ENCODE results near the gene STXBP5.

DNA sequence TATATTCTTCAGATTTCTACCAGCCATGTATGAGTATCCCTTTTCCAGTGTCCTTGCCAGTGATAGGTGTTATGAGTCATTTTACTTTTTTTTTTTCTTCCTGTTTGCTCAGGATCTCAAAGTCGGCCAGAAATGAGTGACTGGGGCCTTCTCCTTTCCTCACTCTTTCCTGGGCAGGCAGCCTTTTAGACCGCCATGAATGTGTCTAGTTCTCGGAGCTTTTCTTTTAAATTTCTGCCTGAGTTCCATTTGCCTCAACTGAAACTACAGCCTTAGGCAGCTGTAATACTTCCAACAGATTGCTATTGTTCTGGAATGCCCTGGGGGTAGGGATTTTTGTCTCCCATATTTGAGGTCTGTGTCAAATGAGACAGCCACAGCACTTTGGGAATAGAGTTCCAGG lies 83.7 kb downstream of the STXBP5 start:
- TF ChIP-seq EP300 (IDR thresholded peaks at IDR 0.05; ENCODE audit: borderline replicate concordance in 1 of 2, low read depth in 1 of 2, low read length in 1 of 2) = no peak
- TF ChIP-seq, protein P1, sequence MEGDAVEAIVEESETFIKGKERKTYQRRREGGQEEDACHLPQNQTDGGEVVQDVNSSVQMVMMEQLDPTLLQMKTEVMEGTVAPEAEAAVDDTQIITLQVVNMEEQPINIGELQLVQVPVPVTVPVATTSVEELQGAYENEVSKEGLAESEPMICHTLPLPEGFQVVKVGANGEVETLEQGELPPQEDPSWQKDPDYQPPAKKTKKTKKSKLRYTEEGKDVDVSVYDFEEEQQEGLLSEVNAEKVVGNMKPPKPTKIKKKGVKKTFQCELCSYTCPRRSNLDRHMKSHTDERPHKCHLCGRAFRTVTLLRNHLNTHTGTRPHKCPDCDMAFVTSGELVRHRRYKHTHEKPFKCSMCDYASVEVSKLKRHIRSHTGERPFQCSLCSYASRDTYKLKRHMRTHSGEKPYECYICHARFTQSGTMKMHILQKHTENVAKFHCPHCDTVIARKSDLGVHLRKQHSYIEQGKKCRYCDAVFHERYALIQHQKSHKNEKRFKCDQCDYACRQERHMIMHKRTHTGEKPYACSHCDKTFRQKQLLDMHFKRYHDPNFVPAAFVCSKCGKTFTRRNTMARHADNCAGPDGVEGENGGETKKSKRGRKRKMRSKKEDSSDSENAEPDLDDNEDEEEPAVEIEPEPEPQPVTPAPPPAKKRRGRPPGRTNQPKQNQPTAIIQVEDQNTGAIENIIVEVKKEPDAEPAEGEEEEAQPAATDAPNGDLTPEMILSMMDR (IDR thresholded peaks at IDR 0.05) = no peak
- no peak for TF ChIP-seq NFIC (IDR thresholded peaks at IDR 0.05; ENCODE audit: borderline replicate concordance)
- no peak for TF ChIP-seq MXI1 (IDR thresholded peaks at IDR 0.05; ENCODE audit: low read depth, low read length)
- TF ChIP-seq, protein P2, sequence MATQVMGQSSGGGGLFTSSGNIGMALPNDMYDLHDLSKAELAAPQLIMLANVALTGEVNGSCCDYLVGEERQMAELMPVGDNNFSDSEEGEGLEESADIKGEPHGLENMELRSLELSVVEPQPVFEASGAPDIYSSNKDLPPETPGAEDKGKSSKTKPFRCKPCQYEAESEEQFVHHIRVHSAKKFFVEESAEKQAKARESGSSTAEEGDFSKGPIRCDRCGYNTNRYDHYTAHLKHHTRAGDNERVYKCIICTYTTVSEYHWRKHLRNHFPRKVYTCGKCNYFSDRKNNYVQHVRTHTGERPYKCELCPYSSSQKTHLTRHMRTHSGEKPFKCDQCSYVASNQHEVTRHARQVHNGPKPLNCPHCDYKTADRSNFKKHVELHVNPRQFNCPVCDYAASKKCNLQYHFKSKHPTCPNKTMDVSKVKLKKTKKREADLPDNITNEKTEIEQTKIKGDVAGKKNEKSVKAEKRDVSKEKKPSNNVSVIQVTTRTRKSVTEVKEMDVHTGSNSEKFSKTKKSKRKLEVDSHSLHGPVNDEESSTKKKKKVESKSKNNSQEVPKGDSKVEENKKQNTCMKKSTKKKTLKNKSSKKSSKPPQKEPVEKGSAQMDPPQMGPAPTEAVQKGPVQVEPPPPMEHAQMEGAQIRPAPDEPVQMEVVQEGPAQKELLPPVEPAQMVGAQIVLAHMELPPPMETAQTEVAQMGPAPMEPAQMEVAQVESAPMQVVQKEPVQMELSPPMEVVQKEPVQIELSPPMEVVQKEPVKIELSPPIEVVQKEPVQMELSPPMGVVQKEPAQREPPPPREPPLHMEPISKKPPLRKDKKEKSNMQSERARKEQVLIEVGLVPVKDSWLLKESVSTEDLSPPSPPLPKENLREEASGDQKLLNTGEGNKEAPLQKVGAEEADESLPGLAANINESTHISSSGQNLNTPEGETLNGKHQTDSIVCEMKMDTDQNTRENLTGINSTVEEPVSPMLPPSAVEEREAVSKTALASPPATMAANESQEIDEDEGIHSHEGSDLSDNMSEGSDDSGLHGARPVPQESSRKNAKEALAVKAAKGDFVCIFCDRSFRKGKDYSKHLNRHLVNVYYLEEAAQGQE (IDR thresholded peaks at IDR 0.05; ENCODE audit: low read depth, low read length) = no peak
- peak; percentile 47; the same call in 1 of the 2 replicates for TF ChIP-seq FOSL2 (IDR thresholded peaks at IDR 0.05; ENCODE audit: borderline replicate concordance, low read depth)
- TF ChIP-seq, protein P3, sequence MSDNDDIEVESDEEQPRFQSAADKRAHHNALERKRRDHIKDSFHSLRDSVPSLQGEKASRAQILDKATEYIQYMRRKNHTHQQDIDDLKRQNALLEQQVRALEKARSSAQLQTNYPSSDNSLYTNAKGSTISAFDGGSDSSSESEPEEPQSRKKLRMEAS (IDR thresholded peaks at IDR 0.05; ENCODE audit: low read depth) = no peak
- no peak for TF ChIP-seq CHD2 (IDR thresholded peaks at IDR 0.05; ENCODE audit: low read length, partially characterized antibody)
- TF ChIP-seq, protein P4, sequence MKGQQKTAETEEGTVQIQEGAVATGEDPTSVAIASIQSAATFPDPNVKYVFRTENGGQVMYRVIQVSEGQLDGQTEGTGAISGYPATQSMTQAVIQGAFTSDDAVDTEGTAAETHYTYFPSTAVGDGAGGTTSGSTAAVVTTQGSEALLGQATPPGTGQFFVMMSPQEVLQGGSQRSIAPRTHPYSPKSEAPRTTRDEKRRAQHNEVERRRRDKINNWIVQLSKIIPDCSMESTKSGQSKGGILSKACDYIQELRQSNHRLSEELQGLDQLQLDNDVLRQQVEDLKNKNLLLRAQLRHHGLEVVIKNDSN (IDR thresholded peaks at IDR 0.05; ENCODE audit: borderline replicate concordance, low read depth) = no peak
- TF ChIP-seq, protein P5, sequence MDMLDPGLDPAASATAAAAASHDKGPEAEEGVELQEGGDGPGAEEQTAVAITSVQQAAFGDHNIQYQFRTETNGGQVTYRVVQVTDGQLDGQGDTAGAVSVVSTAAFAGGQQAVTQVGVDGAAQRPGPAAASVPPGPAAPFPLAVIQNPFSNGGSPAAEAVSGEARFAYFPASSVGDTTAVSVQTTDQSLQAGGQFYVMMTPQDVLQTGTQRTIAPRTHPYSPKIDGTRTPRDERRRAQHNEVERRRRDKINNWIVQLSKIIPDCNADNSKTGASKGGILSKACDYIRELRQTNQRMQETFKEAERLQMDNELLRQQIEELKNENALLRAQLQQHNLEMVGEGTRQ (IDR thresholded peaks at IDR 0.05; ENCODE audit: borderline replicate concordance, low read depth, low read length) = no peak
- TF ChIP-seq EZH2phosphoT487 (IDR thresholded peaks at IDR 0.05; ENCODE audit: borderline replicate concordance, low read depth) = no peak

Measured in SK-N-SH (cell line).